ENCODE results near the gene TNS1.

GRCh38 chr2:217800433-217801114, 202.2 kb downstream of the TNS1 start:
- TF ChIP-seq CTCF (IDR thresholded peaks at IDR 0.05; ENCODE audit: poor library complexity) (no peak), EZH2phosphoT487 (IDR thresholded peaks at IDR 0.05; ENCODE audit: low read depth, severe bottlenecking, unreplicated experiment) (no peak)

Measured in hepatocyte (in vitro differentiated cells).